H1 (cell line): ENCODE results near the gene HK2. TPM values are rescaled to one million over a fixed set of nuclear protein-coding genes. Genes with fewer than 3 reads are reported as not detected.

ENCODE experiments used
- CTCF ChIA-PET: fragments of 300-600 bp; sonication (Branson Sonifier 250); formaldehyde crosslinking; loops from one replicate; lab custom pipeline; 2021; ENCODE audit not compliant: partially characterized antibody; lab: Charles Lee
- POLR2A ChIA-PET: fragments of 300-600 bp; sonication (Branson Sonifier 250); formaldehyde crosslinking; loops from one replicate; lab custom pipeline; 2021; ENCODE audit warnings: inconsistent platforms; ENCODE audit not compliant: partially characterized antibody; lab: Charles Lee
- DNase-seq, 2 experiments: peaks; one replicate each; pipeline versions ENCODE4 v3.0.0 to v3.0.0-alpha.2; 2010 to 2022; ENCODE audit warnings: low spot score in 2 of 2, low read depth in 1 of 2, mixed read lengths in 1 of 2
- FAIRE-seq: peaks from 2 replicates; lab custom pipeline; 2011; peaks lifted over from hg19 to GRCh38; lab: Jason Lieb, UNC
- H2AFZ ChIP-seq: 2 replicates; pipeline ENCODE4 v1.8.1; 2012; ENCODE audit warnings: low read length, inconsistent platforms
- H2AK5ac ChIP-seq: 2 replicates; pipeline ENCODE4 v1.6.1; 2013; ENCODE audit warnings: low read depth, low read length
- H2BK120ac ChIP-seq: replicated peaks from 2 replicates; pipeline ENCODE3; 2013; ENCODE audit warnings: low read depth, low read length, inconsistent platforms
- H2BK12ac ChIP-seq: 2 replicates; pipeline ENCODE4 v1.6.1; 2013; ENCODE audit warnings: low read depth, low read length
- H2BK15ac ChIP-seq: 2 replicates; pipeline ENCODE4 v1.6.1; 2013; ENCODE audit warnings: low read length
- H2BK20ac ChIP-seq: 2 replicates; pipeline ENCODE4 v1.6.1; 2013; ENCODE audit warnings: low read length
- H2BK5ac ChIP-seq: 2 replicates; pipeline ENCODE4 v1.6.1; 2013; ENCODE audit warnings: low read depth, low read length
- H3K14ac ChIP-seq: 2 replicates; pipeline ENCODE4 v1.6.1; 2013; ENCODE audit warnings: inconsistent platforms; ENCODE audit not compliant: insufficient read length
- H3K18ac ChIP-seq: 2 replicates; pipeline ENCODE4 v1.6.1; 2013; ENCODE audit warnings: low read length; ENCODE audit errors: extremely low read depth
- H3K23ac ChIP-seq: 2 replicates; pipeline ENCODE4 v1.6.1; 2013; ENCODE audit warnings: inconsistent platforms; ENCODE audit not compliant: insufficient read length
- H3K23me2 ChIP-seq: 2 replicates; pipeline ENCODE4 v1.6.1; 2013; ENCODE audit warnings: low read depth, low read length
- H3K27ac ChIP-seq: 2 replicates; pipeline ENCODE4 v1.6.1; 2011; ENCODE audit warnings: low read depth, low read length, inconsistent platforms
- H3K27me3 ChIP-seq, 4 experiments: replicated peaks in 1 of 4; 1 replicate in 1 of 4; 2 replicates in 3 of 4; pipeline versions ENCODE4 v1.6.1 to v1.8.1; 2011 to 2013; ENCODE audit warnings: low read length in 3 of 4, mild to moderate bottlenecking in 3 of 4, inconsistent platforms in 2 of 4, mixed read lengths in 2 of 4, moderate library complexity in 1 of 4; ENCODE audit not compliant: control insufficient read depth in 3 of 4, insufficient read depth in 3 of 4; ENCODE audit errors: extremely low read depth in 1 of 4
- H3K36me3 ChIP-seq, 4 experiments: 2 replicates each; pipeline versions ENCODE4 v1.6.1 to v1.8.1; 2011 to 2013; ENCODE audit warnings: mild to moderate bottlenecking in 4 of 4, low read length in 3 of 4, moderate library complexity in 2 of 4, control low read depth in 1 of 4, inconsistent platforms in 1 of 4; ENCODE audit not compliant: insufficient read depth in 4 of 4, control insufficient read depth in 2 of 4
- H3K4ac ChIP-seq: replicated peaks from 2 replicates; pipeline ENCODE3; 2013; ENCODE audit warnings: low read length, low read depth, mixed read lengths, inconsistent platforms; ENCODE audit not compliant: insufficient read length
- H3K4me1 ChIP-seq, 4 experiments: replicated peaks in 1 of 4; 1 replicate in 1 of 4; 2 replicates in 3 of 4; pipeline versions ENCODE4 v1.6.1 to v1.8.1; 2011 to 2013; ENCODE audit warnings: low read length in 3 of 4, inconsistent platforms in 2 of 4, mixed read lengths in 1 of 4; ENCODE audit not compliant: insufficient read depth in 4 of 4, control insufficient read depth in 3 of 4
- H3K4me2 ChIP-seq, 2 experiments: 2 replicates each; pipeline versions ENCODE4 v1.6.1 to v1.8.1; 2011 to 2013; ENCODE audit warnings: low read depth in 2 of 2, low read length in 2 of 2, control low read depth in 1 of 2, inconsistent platforms in 1 of 2, mild to moderate bottlenecking in 1 of 2; ENCODE audit not compliant: insufficient read depth in 1 of 2
- H3K4me3 ChIP-seq, 4 experiments: fragments of 200-600, 300-600 bp in 1 of 4; sonication (generic), shearing (Covaris generic), sonication (Bioruptor Twin) in 1 of 4; 2 replicates each; pipeline versions ENCODE4 v1.5.1 to v1.8.1; 2011 to 2016; ENCODE audit warnings: low read length in 4 of 4, low read depth in 3 of 4, control low read depth in 2 of 4, inconsistent platforms in 2 of 4, mild to moderate bottlenecking in 2 of 4, mixed read lengths in 1 of 4, moderate library complexity in 1 of 4; ENCODE audit not compliant: insufficient read depth in 2 of 4; ENCODE audit errors: extremely low read depth in 1 of 4
- H3K56ac ChIP-seq: replicated peaks from 2 replicates; pipeline ENCODE3; 2013; ENCODE audit warnings: low read depth, mild to moderate bottlenecking, mixed read lengths, low read length, inconsistent platforms; ENCODE audit not compliant: insufficient read length
- H3K79me1 ChIP-seq: 2 replicates; pipeline ENCODE4 v1.6.1; 2013; ENCODE audit warnings: low read depth, low read length, control low read depth
- H3K79me2 ChIP-seq, 2 experiments: 2 replicates each; pipeline versions ENCODE4 v1.6.1 to v1.8.1; 2012 to 2013; ENCODE audit warnings: low read length in 2 of 2, mild to moderate bottlenecking in 2 of 2, inconsistent platforms in 1 of 2; ENCODE audit not compliant: insufficient read depth in 2 of 2, control insufficient read depth in 1 of 2
- H3K9ac ChIP-seq, 4 experiments: replicated peaks in 1 of 4; 1 replicate in 1 of 4; 2 replicates in 3 of 4; pipeline versions ENCODE4 v1.6.1 to v1.8.1; 2011 to 2013; ENCODE audit warnings: low read depth in 3 of 4, low read length in 3 of 4, control low read depth in 2 of 4, mild to moderate bottlenecking in 2 of 4, moderate library complexity in 2 of 4, inconsistent platforms in 1 of 4; ENCODE audit errors: extremely low read depth in 1 of 4
- H3K9me3 ChIP-seq, 2 experiments: 2 replicates each; pipeline versions ENCODE4 v1.6.1 to v1.8.1; 2012 to 2013; ENCODE audit warnings: mild to moderate bottlenecking in 2 of 2, moderate library complexity in 2 of 2, control low read depth in 1 of 2, inconsistent platforms in 1 of 2, low read depth in 1 of 2, low read length in 1 of 2, mixed read lengths in 1 of 2; ENCODE audit not compliant: insufficient read depth in 2 of 2
- H4K20me1 ChIP-seq, 2 experiments: replicated peaks in 1 of 2; 2 replicates each; pipeline versions ENCODE3 to v1.8.1; 2011 to 2013; ENCODE audit warnings: inconsistent platforms in 2 of 2, low read length in 2 of 2, mild to moderate bottlenecking in 1 of 2; ENCODE audit not compliant: insufficient read depth in 2 of 2, control insufficient read depth in 1 of 2
- H4K5ac ChIP-seq: 2 replicates; pipeline ENCODE4 v1.6.1; 2013; ENCODE audit warnings: low read length, low read depth, mixed read lengths, inconsistent platforms; ENCODE audit not compliant: insufficient read length
- H4K8ac ChIP-seq: 2 replicates; pipeline ENCODE4 v1.8.0; 2013; ENCODE audit warnings: mild to moderate bottlenecking, moderate library complexity, low read length, inconsistent platforms; ENCODE audit not compliant: insufficient read depth; ENCODE audit errors: extremely low read depth
- H4K91ac ChIP-seq: replicated peaks from 2 replicates; pipeline ENCODE3; 2013; ENCODE audit warnings: low read length, mixed read lengths, inconsistent platforms; ENCODE audit not compliant: insufficient read length
- ATF3 ChIP-seq: IDR thresholded peaks from 2 replicates; pipeline ENCODE4 v1.6.1; 2011; ENCODE audit warnings: low read depth, mild to moderate bottlenecking, low read length; ENCODE audit not compliant: insufficient read depth
- CHD2 ChIP-seq: IDR thresholded peaks from 2 replicates; pipeline ENCODE4 v1.6.1; 2012; ENCODE audit warnings: low read length, improper control_type of control experiment
- EZH2 ChIP-seq: fragments of 200-600 bp; sonication (generic); IDR thresholded peaks from 2 replicates; pipeline ENCODE4 v1.7.1; 2012; ENCODE audit warnings: low read depth, mild to moderate bottlenecking, moderate library complexity, low read length, inconsistent platforms; ENCODE audit not compliant: severe bottlenecking
- GTF2F1 ChIP-seq: IDR thresholded peaks from 2 replicates; pipeline ENCODE4 v1.6.1; 2012; ENCODE audit warnings: low read depth, low read length, improper control_type of control experiment, borderline replicate concordance
- SIN3A ChIP-seq, 2 experiments: IDR thresholded peaks in 1 of 2; conservative IDR thresholded peaks in 1 of 2; 2 replicates each; pipeline ENCODE4 v1.6.1; 2011 to 2012; ENCODE audit warnings: low read length in 2 of 2, improper control_type of control experiment in 1 of 2, low read depth in 1 of 2, mild to moderate bottlenecking in 1 of 2
- SP1 ChIP-seq: IDR thresholded peaks from 2 replicates; pipeline ENCODE4 v1.6.1; 2011; ENCODE audit warnings: low read depth, low read length
- WGBS, 2 experiments: shearing (Covaris generic) in 1 of 2; methylation state at CpG; one replicate each; pipeline versions ENCODE4 v1.1.6 to v1.1.7; 2013 to 2015; ENCODE audit warnings: low lambda C conversion rate in 2 of 2, mixed read lengths in 2 of 2, inconsistent platforms in 1 of 2, low coverage in 1 of 2, missing lambda C conversion rate in 1 of 2; ENCODE audit not compliant: insufficient replicate concordance in 2 of 2, insufficient coverage in 1 of 2, insufficient read length in 1 of 2; ENCODE audit errors: extremely low coverage in 1 of 2, missing lambda C conversion rate in 1 of 2; 5-methylcytosine and 5-hydroxymethylcytosine counted together
- polyA plus RNA-seq, 7 experiments: library from polyadenylated mRNA; depleted of rRNA in 3 of 7; stranded (reverse) in 5 of 7; unstranded in 2 of 7; fragments of >200 nt in 5 of 7; fragments of 200-250 nt in 2 of 7; gene quantifications; 1 replicate in 5 of 7; 2 replicates in 1 of 7; 4 replicates in 1 of 7; pipeline versions ENCODE4 v1.2.1 to v1.2.3, GENCODE V29; 2011 to 2013; ENCODE audit warnings: missing spikeins in 2 of 7, mixed read lengths in 2 of 7
- total RNA-seq: library from RNA; stranded (reverse); fragmentation: NEBNext Ultra II Directional; extraction: Animal tissue kit (Norgen Biotek cat#: 25700); gene quantifications from 2 replicates; pipeline ENCODE4 v1.2.1, GENCODE V29; 2021

The HK2 gene
- total and polyA plus RNA-seq, 2 of the 8 experiments (the other 6 are each of a cell fraction or from before 2014, with no cell fraction given), result 22.1 to 61.9 TPM

GRCh38 chr2:74930811-74931486 is 97.0 kb downstream of the HK2 start:
- no peak overlapping the region for H4K8ac ChIP-seq
- no peaks in the 10 kb centered on the region for H4K20me1 ChIP-seq
- no peaks in the 10 kb centered on the region for H3K36me3 ChIP-seq
- no peak for DNase-seq
- H3K14ac ChIP-seq, result no peak overlapping the region
- no peak overlapping the region for H2BK15ac ChIP-seq
- H3K4ac ChIP-seq, result no peak overlapping the region
- WGBS, 2 experiments, result 89% methylated on average over 8 of the region's 8 CpGs; no CpG with 5 or more reads in 1 of the 2 experiments
- no peak overlapping the region for H4K91ac ChIP-seq
- no peak overlapping the region for H2BK120ac ChIP-seq
- no peak overlapping the region for H2AFZ ChIP-seq
- CTCF ChIA-PET, result no interaction called here
- no peak overlapping the region for H4K5ac ChIP-seq
- H3K79me1 ChIP-seq, result no peaks in the 10 kb centered on the region
- H3K56ac ChIP-seq, result no peak overlapping the region
- no peaks in the 10 kb centered on the region for H3K79me2 ChIP-seq
- no peaks in the 10 kb centered on the region for H3K23me2 ChIP-seq
- no peak overlapping the region for H2BK12ac ChIP-seq
- H2BK5ac ChIP-seq, result no peak overlapping the region
- 0 out of 2 replicates have a peak overlapping the region, but pooled peaks have one; percentile 26 for H2AK5ac ChIP-seq
- no peak overlapping the region for H2BK20ac ChIP-seq
- no peak overlapping the region for H3K27ac ChIP-seq
- no peak overlapping the region for H3K4me3 ChIP-seq
- POLR2A ChIA-PET, result no interaction called here
- no peak for TF ChIP-seq ATF3
- no peak for TF ChIP-seq CHD2
- no peak for TF ChIP-seq SIN3A (conservative IDR thresholded peaks at IDR 0.05 in 1 of 2, IDR thresholded peaks at IDR 0.05 in 1 of 2; ENCODE audit: low read depth in 1 of 2, low read length in 2 of 2)
- TF ChIP-seq EZH2, result no peak
- TF ChIP-seq GTF2F1, result no peak
- no peak for TF ChIP-seq SP1
- no peak overlapping the region for H3K18ac ChIP-seq
- no peak overlapping the region for H3K9ac ChIP-seq
- no peak for FAIRE-seq
- H3K9me3 ChIP-seq, result no peaks in the 10 kb centered on the region
- no peak overlapping the region for H3K23ac ChIP-seq
- H3K4me2 ChIP-seq, result no peak overlapping the region
- H3K4me1 ChIP-seq, result no peaks in the 10 kb centered on the region
- no peaks in the 10 kb centered on the region for H3K27me3 ChIP-seq
